K562 (cell line): ENCODE results near the gene TCP10L. TPM values are rescaled to one million over a fixed set of nuclear protein-coding genes. Genes with fewer than 3 reads are reported as not detected.

Source experiments
- BRD9 ChIP-seq: fragments of 450-650 bp; IDR thresholded peaks from 2 replicates; pipeline ENCODE4 v1.6.1; 2018; ENCODE audit warnings: low read depth; ENCODE audit not compliant: partially characterized antibody
- CBFA2T3 ChIP-seq: fragments of 450-650 bp; IDR thresholded peaks from 2 replicates; pipeline ENCODE4 v1.6.1; 2017
- CCNT2 ChIP-seq: IDR thresholded peaks from 2 replicates; pipeline ENCODE4 v1.6.1; 2011; ENCODE audit warnings: borderline replicate concordance, low read depth, mild to moderate bottlenecking, moderate library complexity, mixed read lengths, low read length; ENCODE audit not compliant: insufficient read length; ENCODE audit errors: extremely low read depth
- CXXC5 ChIP-seq: fragments of 250-450 bp; sonication (Bioruptor Pico); IDR thresholded peaks from 2 replicates; pipeline ENCODE4 v1.8.0; 2022; ENCODE audit warnings: inconsistent platforms, mild to moderate bottlenecking, moderate library complexity
- MAZ ChIP-seq, 2 experiments: fragments of 450-650 bp in 1 of 2; sonication (generic) in 1 of 2; formaldehyde crosslinking; IDR thresholded peaks in 1 of 2; conservative IDR thresholded peaks in 1 of 2; 2 replicates each; pipeline versions ENCODE4 v1.4.0 to v1.5.0; 2020; ENCODE audit warnings: mild to moderate bottlenecking in 1 of 2, missing genetic modification reagents in 1 of 2
- MCM3 ChIP-seq: fragments of 450-650 bp; IDR thresholded peaks from 2 replicates; pipeline ENCODE4 v1.6.1; 2016
- NR2C1 ChIP-seq, 2 experiments: fragments of 450-650 bp; IDR thresholded peaks; 2 replicates each; pipeline ENCODE4 v1.6.1; 2017; ENCODE audit warnings: mild to moderate bottlenecking in 2 of 2, antibody characterized with exemption in 1 of 2, inconsistent platforms in 1 of 2, missing compliant biosample characterization in 1 of 2, missing genetic modification characterization in 1 of 2
- SRSF9 ChIP-seq: fragments of 200-400 bp; formaldehyde crosslinking; IDR thresholded peaks from 2 replicates; pipeline ENCODE4 v1.6.1; 2017; ENCODE audit warnings: low read depth, low read length, borderline replicate concordance
- TOE1 ChIP-seq, 2 experiments: fragments of 450-650 bp in 1 of 2; sonication (generic) in 1 of 2; formaldehyde crosslinking in 1 of 2; IDR thresholded peaks; 2 replicates each; pipeline versions ENCODE4 v1.7.1 to v1.8.0; 2016 to 2022; ENCODE audit warnings: borderline replicate concordance in 2 of 2, mild to moderate bottlenecking in 2 of 2, antibody characterized with exemption in 1 of 2, inconsistent platforms in 1 of 2, low read depth in 1 of 2, missing genetic modification reagents in 1 of 2, moderate library complexity in 1 of 2
- ZSCAN32 ChIP-seq: fragments of 450-650 bp; formaldehyde crosslinking; IDR thresholded peaks from 2 replicates; pipeline ENCODE4 v1.4.0; 2020; ENCODE audit warnings: mild to moderate bottlenecking, moderate library complexity
- polyA plus RNA-seq, 8 experiments: library from polyadenylated mRNA; depleted of rRNA in 4 of 8; stranded (reverse) in 5 of 8; unstranded in 3 of 8; fragments of >200 nt; fragmentation: Nextera tagmentation in 2 of 8; fragmentation: Illumina TruSeq in 1 of 8; extraction: Ambion mirVana in 2 of 8; extraction: Trizol in 1 of 8; gene quantifications; 2 replicates each; pipeline versions ENCODE4 v1.2.1 to v1.2.3, GENCODE V29; 2011 to 2014; ENCODE audit warnings: inconsistent platforms in 1 of 8, missing spikeins in 1 of 8
- total RNA-seq, 7 experiments: library from RNA; depleted of rRNA in 6 of 7; stranded (reverse); fragments of >200 nt in 6 of 7; fragmentation: Illumina TruSeq in 2 of 7; extraction: Trizol in 2 of 7; gene quantifications; 2 replicates each; pipeline versions ENCODE4 v1.2.1 to v1.2.3, GENCODE V29; 2011 to 2021; ENCODE audit warnings: low replicate concordance in 1 of 7
- TF ChIP-seq, protein P1 (sequence below): sonication (generic); formaldehyde crosslinking; IDR thresholded peaks from 2 replicates; pipeline ENCODE4 v1.8.1; 2023; ENCODE audit warnings: mild to moderate bottlenecking, missing genetic modification reagents
- TF ChIP-seq, protein P2 (sequence below): sonication (generic); formaldehyde crosslinking; IDR thresholded peaks from 2 replicates; pipeline ENCODE4 v1.8.0; 2022; ENCODE audit warnings: mild to moderate bottlenecking, missing genetic modification reagents, borderline replicate concordance
- TF ChIP-seq, protein P3 (sequence below): sonication (generic); formaldehyde crosslinking; IDR thresholded peaks from 2 replicates; pipeline ENCODE4 v1.9.0; 2022; ENCODE audit warnings: mild to moderate bottlenecking, missing genetic modification reagents
- TF ChIP-seq, protein P4 (sequence below): sonication (generic); formaldehyde crosslinking; IDR thresholded peaks from 2 replicates; pipeline ENCODE4 v1.8.0; 2022; ENCODE audit warnings: mild to moderate bottlenecking, missing genetic modification reagents
- TF ChIP-seq, protein P5 (sequence below): fragments of 200-400 bp; formaldehyde crosslinking; IDR thresholded peaks from 2 replicates; pipeline ENCODE4 v1.6.1; 2017; ENCODE audit warnings: mild to moderate bottlenecking, low read depth, low read length, moderate library complexity
- TF ChIP-seq, protein P6 (sequence below): IDR thresholded peaks from 2 replicates; pipeline ENCODE4 v1.6.1; 2014; ENCODE audit warnings: antibody characterized with exemption

Gene TCP10L
- total and polyA plus RNA-seq, 9 of the 15 experiments (the other 6 are each of a cell fraction or from before 2014, with no cell fraction given), result 0.34 to 0.91 (median 0.56) TPM; not detected in 2

DNA sequence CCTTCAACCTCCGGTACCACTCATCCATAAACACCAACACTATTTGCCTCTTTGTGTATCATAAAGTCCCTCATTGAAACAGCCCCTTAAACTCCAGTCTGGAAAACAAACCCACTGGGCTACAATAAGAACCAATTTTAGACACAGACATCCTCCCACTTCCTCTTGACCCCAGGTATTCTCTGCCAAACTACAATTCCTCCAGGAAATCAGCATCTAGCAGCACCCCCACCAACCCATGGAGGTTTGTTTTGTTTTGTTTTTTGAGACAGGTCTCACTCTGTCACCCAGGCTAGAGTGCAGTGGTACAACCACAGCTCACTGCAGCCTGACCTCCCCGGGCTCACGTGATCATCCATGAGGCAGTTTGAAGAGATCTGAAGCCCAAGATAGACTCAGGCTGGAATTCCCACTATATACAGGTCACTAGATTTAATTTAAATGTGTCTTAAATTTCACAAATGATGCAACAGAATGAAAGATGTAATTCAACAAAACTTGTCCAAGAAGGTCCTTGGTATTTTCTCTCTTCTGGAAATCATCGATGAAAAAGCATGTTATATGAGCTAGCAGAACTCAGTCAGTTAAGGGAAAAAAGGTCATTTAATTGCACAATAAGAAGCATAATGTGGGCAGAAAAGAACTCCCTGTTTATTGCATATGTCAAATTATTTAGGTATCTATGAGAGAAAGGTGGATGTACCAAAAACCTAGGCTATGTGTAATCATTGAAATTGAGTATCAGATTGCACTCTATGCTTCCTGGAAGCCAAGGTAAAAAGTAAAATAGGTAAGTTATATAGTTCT, 30.3 kb downstream of the TCP10L start (continued):
- TF ChIP-seq, protein P1, sequence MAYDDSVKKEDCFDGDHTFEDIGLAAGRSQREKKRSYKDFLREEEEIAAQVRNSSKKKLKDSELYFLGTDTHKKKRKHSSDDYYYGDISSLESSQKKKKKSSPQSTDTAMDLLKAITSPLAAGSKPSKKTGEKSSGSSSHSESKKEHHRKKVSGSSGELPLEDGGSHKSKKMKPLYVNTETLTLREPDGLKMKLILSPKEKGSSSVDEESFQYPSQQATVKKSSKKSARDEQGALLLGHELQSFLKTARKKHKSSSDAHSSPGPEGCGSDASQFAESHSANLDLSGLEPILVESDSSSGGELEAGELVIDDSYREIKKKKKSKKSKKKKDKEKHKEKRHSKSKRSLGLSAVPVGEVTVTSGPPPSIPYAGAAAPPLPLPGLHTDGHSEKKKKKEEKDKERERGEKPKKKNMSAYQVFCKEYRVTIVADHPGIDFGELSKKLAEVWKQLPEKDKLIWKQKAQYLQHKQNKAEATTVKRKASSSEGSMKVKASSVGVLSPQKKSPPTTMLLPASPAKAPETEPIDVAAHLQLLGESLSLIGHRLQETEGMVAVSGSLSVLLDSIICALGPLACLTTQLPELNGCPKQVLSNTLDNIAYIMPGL, result no peak
- TF ChIP-seq CXXC5 (CRISPR knock-in tag) (peak; percentile 14; the same call in 1 of the 2 replicates), CBFA2T3 (no peak), MAZ (CRISPR knock-in tag; conservative IDR thresholded peaks at IDR 0.05 in 1 of 2, IDR thresholded peaks at IDR 0.05 in 1 of 2) (no peak), MCM3 (no peak), TOE1 (IDR thresholded peaks at IDR 0.05; ENCODE audit: borderline replicate concordance) (peak; percentile 84; the same call in 1 of the 2 replicates), TOE1 (CRISPR knock-in tag; IDR thresholded peaks at IDR 0.05; ENCODE audit: borderline replicate concordance, low read depth) (no peak), ZSCAN32 (CRISPR knock-in tag) (no peak), SRSF9 (no peak), CCNT2 (no peak), BRD9 (no peak), NR2C1 (IDR thresholded peaks at IDR 0.05) (peak; percentile 53; the same call in 1 of the 2 replicates), NR2C1 (tag; IDR thresholded peaks at IDR 0.05) (peak; percentile 42; the same call in 1 of the 2 replicates)
- TF ChIP-seq, protein P2, sequence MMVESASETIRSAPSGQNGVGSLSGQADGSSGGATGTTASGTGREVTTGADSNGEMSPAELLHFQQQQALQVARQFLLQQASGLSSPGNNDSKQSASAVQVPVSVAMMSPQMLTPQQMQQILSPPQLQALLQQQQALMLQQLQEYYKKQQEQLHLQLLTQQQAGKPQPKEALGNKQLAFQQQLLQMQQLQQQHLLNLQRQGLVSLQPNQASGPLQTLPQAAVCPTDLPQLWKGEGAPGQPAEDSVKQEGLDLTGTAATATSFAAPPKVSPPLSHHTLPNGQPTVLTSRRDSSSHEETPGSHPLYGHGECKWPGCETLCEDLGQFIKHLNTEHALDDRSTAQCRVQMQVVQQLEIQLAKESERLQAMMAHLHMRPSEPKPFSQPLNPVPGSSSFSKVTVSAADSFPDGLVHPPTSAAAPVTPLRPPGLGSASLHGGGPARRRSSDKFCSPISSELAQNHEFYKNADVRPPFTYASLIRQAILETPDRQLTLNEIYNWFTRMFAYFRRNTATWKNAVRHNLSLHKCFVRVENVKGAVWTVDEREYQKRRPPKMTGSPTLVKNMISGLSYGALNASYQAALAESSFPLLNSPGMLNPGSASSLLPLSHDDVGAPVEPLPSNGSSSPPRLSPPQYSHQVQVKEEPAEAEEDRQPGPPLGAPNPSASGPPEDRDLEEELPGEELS, result no peak
- TF ChIP-seq, protein P3, sequence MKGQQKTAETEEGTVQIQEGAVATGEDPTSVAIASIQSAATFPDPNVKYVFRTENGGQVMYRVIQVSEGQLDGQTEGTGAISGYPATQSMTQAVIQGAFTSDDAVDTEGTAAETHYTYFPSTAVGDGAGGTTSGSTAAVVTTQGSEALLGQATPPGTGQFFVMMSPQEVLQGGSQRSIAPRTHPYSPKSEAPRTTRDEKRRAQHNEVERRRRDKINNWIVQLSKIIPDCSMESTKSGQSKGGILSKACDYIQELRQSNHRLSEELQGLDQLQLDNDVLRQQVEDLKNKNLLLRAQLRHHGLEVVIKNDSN (CRISPR knock-in tag), result peak; percentile 83
- TF ChIP-seq, protein P4, sequence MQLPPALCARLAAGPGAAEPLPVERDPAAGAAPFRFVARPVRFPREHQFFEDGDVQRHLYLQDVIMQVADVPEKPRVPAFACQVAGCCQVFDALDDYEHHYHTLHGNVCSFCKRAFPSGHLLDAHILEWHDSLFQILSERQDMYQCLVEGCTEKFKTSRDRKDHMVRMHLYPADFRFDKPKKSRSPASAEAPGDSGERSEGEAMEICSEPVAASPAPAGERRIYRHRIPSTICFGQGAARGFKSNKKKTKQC (CRISPR knock-in tag), result no peak
- TF ChIP-seq, protein P5, sequence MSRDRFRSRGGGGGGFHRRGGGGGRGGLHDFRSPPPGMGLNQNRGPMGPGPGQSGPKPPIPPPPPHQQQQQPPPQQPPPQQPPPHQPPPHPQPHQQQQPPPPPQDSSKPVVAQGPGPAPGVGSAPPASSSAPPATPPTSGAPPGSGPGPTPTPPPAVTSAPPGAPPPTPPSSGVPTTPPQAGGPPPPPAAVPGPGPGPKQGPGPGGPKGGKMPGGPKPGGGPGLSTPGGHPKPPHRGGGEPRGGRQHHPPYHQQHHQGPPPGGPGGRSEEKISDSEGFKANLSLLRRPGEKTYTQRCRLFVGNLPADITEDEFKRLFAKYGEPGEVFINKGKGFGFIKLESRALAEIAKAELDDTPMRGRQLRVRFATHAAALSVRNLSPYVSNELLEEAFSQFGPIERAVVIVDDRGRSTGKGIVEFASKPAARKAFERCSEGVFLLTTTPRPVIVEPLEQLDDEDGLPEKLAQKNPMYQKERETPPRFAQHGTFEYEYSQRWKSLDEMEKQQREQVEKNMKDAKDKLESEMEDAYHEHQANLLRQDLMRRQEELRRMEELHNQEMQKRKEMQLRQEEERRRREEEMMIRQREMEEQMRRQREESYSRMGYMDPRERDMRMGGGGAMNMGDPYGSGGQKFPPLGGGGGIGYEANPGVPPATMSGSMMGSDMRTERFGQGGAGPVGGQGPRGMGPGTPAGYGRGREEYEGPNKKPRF, result no peak
- TF ChIP-seq, protein P6, sequence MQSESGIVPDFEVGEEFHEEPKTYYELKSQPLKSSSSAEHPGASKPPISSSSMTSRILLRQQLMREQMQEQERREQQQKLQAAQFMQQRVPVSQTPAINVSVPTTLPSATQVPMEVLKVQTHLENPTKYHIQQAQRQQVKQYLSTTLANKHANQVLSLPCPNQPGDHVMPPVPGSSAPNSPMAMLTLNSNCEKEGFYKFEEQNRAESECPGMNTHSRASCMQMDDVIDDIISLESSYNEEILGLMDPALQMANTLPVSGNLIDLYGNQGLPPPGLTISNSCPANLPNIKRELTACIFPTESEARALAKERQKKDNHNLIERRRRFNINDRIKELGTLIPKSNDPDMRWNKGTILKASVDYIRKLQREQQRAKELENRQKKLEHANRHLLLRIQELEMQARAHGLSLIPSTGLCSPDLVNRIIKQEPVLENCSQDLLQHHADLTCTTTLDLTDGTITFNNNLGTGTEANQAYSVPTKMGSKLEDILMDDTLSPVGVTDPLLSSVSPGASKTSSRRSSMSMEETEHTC, result no peak
